GM10266 (cell line): ENCODE results near the gene PSTPIP1.
"Not testable (repeated sequence)": the region's sequence is repeated elsewhere in the genome, so short reads cannot be mapped to it uniquely, and the experiment has no call there.

Experiments used
- DNase-seq: peaks from one replicate; pipeline ENCODE4 v3.0.0; 2012; ENCODE audit errors: extremely low spot score
- TF ChIP-seq, protein P1 (sequence below): IDR thresholded peaks from 2 replicates; pipeline ENCODE4 v1.5.1; 2012; ENCODE audit warnings: mild to moderate bottlenecking, low read depth; ENCODE audit not compliant: control insufficient read depth, insufficient read depth; ENCODE audit errors: missing control alignments

PSTPIP1 gene

DNA sequence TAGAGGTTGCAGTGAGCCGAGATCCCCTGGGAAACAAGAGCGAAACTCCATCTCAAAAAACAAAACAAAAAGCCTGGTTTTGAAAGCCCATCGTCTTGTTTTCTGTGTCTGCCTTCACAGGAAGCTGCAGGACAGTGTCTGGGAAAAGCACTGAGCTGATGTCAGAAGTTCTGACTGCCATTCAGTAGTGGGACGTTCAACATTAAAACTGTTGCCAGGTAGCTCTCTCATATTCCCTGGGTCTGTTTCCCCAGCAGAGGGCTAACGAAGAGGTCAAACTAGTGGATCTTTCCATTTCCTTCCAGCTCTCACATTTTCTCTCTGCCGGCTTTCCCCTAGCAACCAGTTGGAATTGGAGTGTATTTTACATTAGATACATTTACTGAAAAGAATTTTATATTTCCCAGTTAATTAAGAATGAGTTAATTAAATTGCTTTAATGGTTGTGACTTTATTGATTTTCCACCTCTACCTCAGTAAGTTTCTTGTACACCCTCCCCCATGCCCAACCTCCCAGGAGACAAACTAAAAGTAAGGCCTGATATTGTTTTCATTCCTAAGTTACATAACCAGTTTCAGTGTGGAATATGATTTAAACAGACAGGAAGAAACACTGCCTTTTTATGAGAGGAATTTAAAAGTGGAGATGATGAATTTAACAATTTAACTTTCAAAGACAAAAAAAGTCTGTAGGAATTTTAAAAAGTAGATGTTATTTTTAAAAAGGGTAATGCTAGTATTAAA, 33.5 kb upstream of the PSTPIP1 start:
- no peak for DNase-seq
- TF ChIP-seq, protein P1, sequence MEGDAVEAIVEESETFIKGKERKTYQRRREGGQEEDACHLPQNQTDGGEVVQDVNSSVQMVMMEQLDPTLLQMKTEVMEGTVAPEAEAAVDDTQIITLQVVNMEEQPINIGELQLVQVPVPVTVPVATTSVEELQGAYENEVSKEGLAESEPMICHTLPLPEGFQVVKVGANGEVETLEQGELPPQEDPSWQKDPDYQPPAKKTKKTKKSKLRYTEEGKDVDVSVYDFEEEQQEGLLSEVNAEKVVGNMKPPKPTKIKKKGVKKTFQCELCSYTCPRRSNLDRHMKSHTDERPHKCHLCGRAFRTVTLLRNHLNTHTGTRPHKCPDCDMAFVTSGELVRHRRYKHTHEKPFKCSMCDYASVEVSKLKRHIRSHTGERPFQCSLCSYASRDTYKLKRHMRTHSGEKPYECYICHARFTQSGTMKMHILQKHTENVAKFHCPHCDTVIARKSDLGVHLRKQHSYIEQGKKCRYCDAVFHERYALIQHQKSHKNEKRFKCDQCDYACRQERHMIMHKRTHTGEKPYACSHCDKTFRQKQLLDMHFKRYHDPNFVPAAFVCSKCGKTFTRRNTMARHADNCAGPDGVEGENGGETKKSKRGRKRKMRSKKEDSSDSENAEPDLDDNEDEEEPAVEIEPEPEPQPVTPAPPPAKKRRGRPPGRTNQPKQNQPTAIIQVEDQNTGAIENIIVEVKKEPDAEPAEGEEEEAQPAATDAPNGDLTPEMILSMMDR: no peak

DNA sequence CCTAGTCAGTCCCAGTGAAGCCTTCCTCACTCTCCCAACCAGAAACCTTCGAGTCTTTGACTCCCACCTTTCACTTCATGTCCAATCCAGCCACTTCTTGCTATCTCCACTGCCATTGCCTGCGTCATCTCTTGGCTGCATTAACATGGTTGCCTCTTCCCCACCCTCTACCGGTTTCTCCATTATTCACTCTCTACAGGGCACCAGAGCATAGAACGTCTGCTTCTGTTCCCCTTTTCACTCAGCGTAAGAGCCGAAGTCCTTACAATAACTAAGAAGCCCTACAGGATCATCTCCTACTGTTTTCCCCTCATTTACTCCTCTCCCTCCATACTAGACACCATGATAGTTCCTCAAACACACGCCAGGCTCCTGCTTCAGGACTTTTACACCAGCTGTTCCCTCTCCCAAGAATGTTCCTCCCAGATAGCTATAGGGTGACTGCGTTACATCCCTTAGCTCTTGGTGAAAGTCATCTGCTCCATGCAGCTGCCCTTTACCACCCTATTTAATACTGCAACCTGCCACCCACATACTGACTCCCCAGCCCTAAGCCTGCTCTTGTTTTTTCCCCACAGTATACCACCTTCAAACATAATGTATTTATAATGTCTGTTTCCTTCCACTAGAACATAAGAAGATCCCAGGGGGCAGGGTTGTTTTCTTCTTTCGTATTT, 32.5 kb upstream of the PSTPIP1 start:
- no peak for DNase-seq
- TF ChIP-seq, protein P1: no peak

- no peak for DNase-seq
- TF ChIP-seq, protein P1: no peak
Measured at GRCh38 chr15:76963596-76963995, 31.3 kb upstream of the PSTPIP1 start.

DNA sequence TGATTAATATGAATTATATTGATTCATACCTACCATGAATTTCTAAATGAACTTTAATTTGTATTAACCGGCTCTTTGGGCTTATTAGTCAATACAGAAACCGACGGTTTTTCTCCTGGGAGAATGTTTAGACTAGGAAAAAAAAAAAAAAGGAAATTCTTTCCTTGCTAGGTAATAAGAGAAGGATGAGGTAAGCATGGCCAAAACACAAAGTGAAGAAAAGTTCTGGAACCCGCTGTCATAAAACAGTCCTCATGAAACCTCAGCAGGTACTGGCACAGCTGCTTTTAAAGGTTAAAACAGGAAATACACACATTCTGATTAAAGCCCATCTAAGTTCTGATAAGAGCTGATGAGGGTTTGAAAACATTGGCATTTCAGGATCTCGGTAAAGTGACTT, 30.8 kb upstream of the PSTPIP1 start:
- TF ChIP-seq, protein P1: no peak
- no peak for DNase-seq

GRCh38 chr15:76966051-76966450, 28.9 kb upstream of the PSTPIP1 start:
- not testable (repeated sequence) for DNase-seq

DNA sequence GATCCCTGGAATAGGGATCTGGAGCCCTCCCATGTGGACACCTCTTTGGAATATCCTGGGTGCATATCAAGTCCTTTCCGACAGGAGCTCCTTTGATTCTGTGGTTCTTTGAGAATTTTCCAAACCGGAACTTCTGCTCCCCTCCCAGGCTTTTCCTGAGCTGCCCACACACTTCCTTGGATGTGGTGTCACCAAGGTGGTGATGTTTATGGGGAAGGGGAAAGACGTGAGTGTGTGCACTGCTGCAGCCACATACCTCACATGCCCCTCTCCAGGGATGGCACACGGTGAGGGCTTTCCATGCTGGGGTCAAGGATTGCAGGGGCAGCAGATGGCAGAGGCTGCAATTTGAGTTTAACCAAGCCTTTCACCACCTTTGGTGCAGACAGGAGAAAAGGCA, 27.9 kb upstream of the PSTPIP1 start:
- DNase-seq: no peak
- TF ChIP-seq, protein P1: no peak

DNA sequence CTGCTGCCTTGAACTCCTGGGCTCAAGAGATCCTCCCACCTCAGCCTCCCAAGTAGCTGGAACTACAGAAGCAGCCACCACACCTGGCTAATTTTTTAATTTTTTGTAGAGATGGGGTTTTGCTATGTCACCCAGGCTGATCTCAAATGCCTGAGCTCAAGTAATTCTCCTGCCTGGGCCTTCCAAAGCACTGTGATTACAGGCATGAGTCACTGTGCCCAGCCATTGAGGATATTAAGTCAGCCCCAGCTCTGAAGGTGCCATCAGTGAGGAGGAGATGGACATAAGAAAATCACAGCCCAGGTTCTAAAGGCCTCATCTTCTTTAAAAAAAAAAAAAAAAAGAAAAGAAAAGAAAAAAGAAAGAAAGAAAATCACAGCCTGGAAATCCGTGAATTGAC, 26.6 kb upstream of the PSTPIP1 start:
- TF ChIP-seq, protein P1: no peak
- DNase-seq: no peak
